HepG2 (cell line): ENCODE results near the gene SEC31B. TPM values are rescaled to one million over a fixed set of nuclear protein-coding genes. Genes with fewer than 3 reads are reported as not detected.

Experiments
- AHR ChIP-seq: IDR thresholded peaks from 2 replicates; pipeline ENCODE4 v1.6.1; 2018; ENCODE audit warnings: missing genetic modification reagents, missing compliant biosample characterization
- ARID2 ChIP-seq: sonication (generic); formaldehyde crosslinking; IDR thresholded peaks from 2 replicates; pipeline ENCODE4 v1.8.1; 2022; ENCODE audit warnings: mild to moderate bottlenecking, missing genetic modification reagents, borderline replicate concordance
- ASH2L ChIP-seq: fragments of 300-600, 200-600 bp; sonication (generic); IDR thresholded peaks from 2 replicates; pipeline ENCODE4 v1.7.0; 2017; ENCODE audit warnings: low read depth, mild to moderate bottlenecking, moderate library complexity, mixed read lengths, low read length; ENCODE audit not compliant: insufficient read length
- CREB1 ChIP-seq, 2 experiments: fragments of 450-650 bp in 1 of 2; IDR thresholded peaks; 2 replicates each; pipeline ENCODE4 v1.6.1; 2016 to 2017; ENCODE audit warnings: control low read depth in 1 of 2, mild to moderate bottlenecking in 1 of 2, missing compliant biosample characterization in 1 of 2, missing genetic modification characterization in 1 of 2
- EHMT2 ChIP-seq: fragments of 200-600 bp; sonication (generic); IDR thresholded peaks from 2 replicates; pipeline ENCODE4 v1.7.0; 2017; ENCODE audit warnings: antibody characterized with exemption, low read depth, low read length, borderline replicate concordance
- FOXC1 ChIP-seq: sonication (generic); formaldehyde crosslinking; IDR thresholded peaks from 2 replicates; pipeline ENCODE4 v1.8.0; 2022; ENCODE audit warnings: mild to moderate bottlenecking, missing genetic modification reagents, borderline replicate concordance
- HIVEP1 ChIP-seq: sonication (generic); formaldehyde crosslinking; IDR thresholded peaks from 2 replicates; pipeline ENCODE4 v1.4.0; 2020; ENCODE audit warnings: mild to moderate bottlenecking, missing genetic modification reagents
- HNF4G ChIP-seq, 2 experiments: sonication (generic) in 1 of 2; formaldehyde crosslinking in 1 of 2; IDR thresholded peaks; 2 replicates each; pipeline versions ENCODE4 v1.4.0 to v1.6.1; 2011 to 2020; ENCODE audit warnings: borderline replicate concordance in 2 of 2, low read depth in 2 of 2, mild to moderate bottlenecking in 2 of 2, low read length in 1 of 2, missing genetic modification reagents in 1 of 2, moderate library complexity in 1 of 2
- KDM6A ChIP-seq: IDR thresholded peaks from 2 replicates; pipeline ENCODE4 v1.6.1; 2016; ENCODE audit warnings: low read depth
- MXI1 ChIP-seq: IDR thresholded peaks from 3 replicates; pipeline ENCODE4 v1.6.1; 2012; ENCODE audit warnings: low read depth, low read length, inconsistent platforms, borderline replicate concordance
- PCBP1 ChIP-seq: fragments of 200-400 bp; formaldehyde crosslinking; IDR thresholded peaks from 2 replicates; pipeline ENCODE4 v1.6.1; 2017; ENCODE audit warnings: mild to moderate bottlenecking, low read depth, low read length, borderline replicate concordance
- PCBP2 ChIP-seq: fragments of 200-400 bp; formaldehyde crosslinking; optimal IDR thresholded peaks from 2 replicates; pipeline ENCODE3; 2018; ENCODE audit warnings: low read length, low read depth; ENCODE audit not compliant: poor library complexity, severe bottlenecking
- PHF5A ChIP-seq: IDR thresholded peaks from one replicate; pipeline ENCODE4 v1.6.1; 2018; ENCODE audit warnings: low read depth, missing genetic modification reagents; ENCODE audit not compliant: unreplicated experiment
- POLR2G ChIP-seq: fragments of 200-400 bp; formaldehyde crosslinking; IDR thresholded peaks from 2 replicates; pipeline ENCODE4 v1.6.1; 2018; ENCODE audit warnings: mild to moderate bottlenecking, low read depth, low read length, moderate library complexity
- RBAK ChIP-seq: sonication (generic); formaldehyde crosslinking; IDR thresholded peaks from 2 replicates; pipeline ENCODE4 v1.5.1; 2020; ENCODE audit warnings: mild to moderate bottlenecking, missing genetic modification reagents
- RCOR2 ChIP-seq: IDR thresholded peaks from 2 replicates; pipeline ENCODE4 v1.6.1; 2016; ENCODE audit warnings: missing biosample characterization, missing genetic modification reagents
- SPEN ChIP-seq: sonication (generic); formaldehyde crosslinking; IDR thresholded peaks from 2 replicates; pipeline ENCODE4 v1.5.1; 2020; ENCODE audit warnings: low read depth, mild to moderate bottlenecking, missing genetic modification reagents
- ZNF431 ChIP-seq: sonication (generic); formaldehyde crosslinking; IDR thresholded peaks from 2 replicates; pipeline ENCODE4 v1.9.0; 2022; ENCODE audit warnings: missing genetic modification reagents, low read depth, mild to moderate bottlenecking, borderline replicate concordance
- ZNF441 ChIP-seq: sonication (generic); formaldehyde crosslinking; IDR thresholded peaks from 2 replicates; pipeline ENCODE4 v1.7.0; 2021; ENCODE audit warnings: missing genetic modification reagents, borderline replicate concordance
- ZNF549 ChIP-seq: sonication (generic); formaldehyde crosslinking; IDR thresholded peaks from 2 replicates; pipeline ENCODE4 v1.5.0; 2020; ENCODE audit warnings: missing genetic modification reagents
- ZNF556 ChIP-seq: sonication (generic); formaldehyde crosslinking; IDR thresholded peaks from 2 replicates; pipeline ENCODE4 v1.4.0; 2020; ENCODE audit warnings: mild to moderate bottlenecking, missing genetic modification reagents, borderline replicate concordance
- ZNF792 ChIP-seq: IDR thresholded peaks from 2 replicates; pipeline ENCODE4 v1.6.1; 2016
- polyA plus RNA-seq, 8 experiments: library from polyadenylated mRNA; depleted of rRNA in 3 of 8; stranded (reverse) in 7 of 8; unstranded in 1 of 8; fragments of >200 nt; fragmentation: Illumina TruSeq in 4 of 8; extraction: Trizol in 4 of 8; gene quantifications; 2 replicates each; pipeline versions ENCODE4 v1.2.1 to v1.2.3, GENCODE V29; 2011 to 2016; ENCODE audit warnings: low read depth in 4 of 8, missing spikeins in 1 of 8, mixed read lengths in 1 of 8; ENCODE audit not compliant: insufficient read depth in 1 of 8
- total RNA-seq, 5 experiments: library from RNA; depleted of rRNA; stranded (reverse); fragments of >200 nt; fragmentation: Illumina TruSeq; extraction: Trizol; gene quantifications; 2 replicates each; pipeline ENCODE4 v1.2.3, GENCODE V29; 2016; ENCODE audit warnings: low read depth in 1 of 5
- TF ChIP-seq, protein P1 (sequence below): sonication (generic); formaldehyde crosslinking; IDR thresholded peaks from 2 replicates; pipeline ENCODE4 v1.4.0; 2020; ENCODE audit warnings: missing genetic modification reagents, mild to moderate bottlenecking, borderline replicate concordance
- TF ChIP-seq, protein P2 (sequence below): sonication (generic); formaldehyde crosslinking; IDR thresholded peaks from 2 replicates; pipeline ENCODE4 v1.8.0; 2022; ENCODE audit warnings: low read depth, missing genetic modification reagents

Gene SEC31B
- total and polyA plus RNA-seq, 2 of the 13 experiments (the other 11 are each of a cell fraction or from before 2014, with no cell fraction given): 2.0 to 8.3 TPM

DNA sequence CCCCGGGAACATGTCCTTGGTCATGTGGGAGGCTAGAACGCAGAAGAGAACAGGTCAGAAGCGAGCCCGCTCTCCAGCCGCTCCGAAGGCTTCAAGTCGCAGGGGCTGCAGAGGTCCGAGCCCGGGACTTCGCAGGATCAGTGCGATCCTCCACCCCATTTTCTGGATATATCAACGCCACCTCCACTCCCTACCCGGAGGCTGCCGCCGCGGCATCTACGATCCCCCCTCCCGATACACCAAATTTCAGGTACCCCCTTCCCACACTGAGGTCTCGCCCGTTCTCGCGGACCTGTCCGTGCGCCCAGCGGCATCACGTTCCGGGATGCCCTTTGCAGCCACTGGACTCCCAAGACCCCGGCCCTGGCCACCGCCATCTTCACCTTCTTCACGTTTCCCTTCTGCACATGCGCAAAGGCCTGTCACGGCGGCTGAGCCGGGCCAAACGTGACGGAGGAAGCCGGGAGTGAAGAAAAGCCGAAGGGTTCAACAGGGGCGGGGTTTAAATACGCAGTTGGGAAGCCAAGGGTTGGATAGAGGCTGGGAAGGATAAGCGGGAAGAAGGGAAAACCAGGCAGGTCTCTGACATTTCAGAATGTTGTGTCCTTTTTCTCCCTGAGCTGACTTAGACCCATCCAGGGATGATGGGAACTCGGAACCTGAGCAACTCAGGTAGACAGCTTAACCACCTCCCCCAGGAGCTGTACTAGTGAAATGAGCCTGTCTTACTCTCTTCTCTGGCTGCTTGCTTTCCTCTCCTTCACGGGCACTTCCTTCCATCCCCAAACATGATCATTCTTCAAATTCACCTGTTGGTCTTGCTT, 10.0 kb upstream of the SEC31B start, which contains the start of gene NDUFB8 (continued):
- TF ChIP-seq RBAK (0 out of 2 replicates have a peak, but pooled peaks have one; percentile 35), PCBP1 (0 out of 2 replicates have a peak, but pooled peaks have one; percentile 49), POLR2G (peak; percentile 88), KDM6A (CRISPR knock-in tag) (no peak), ZNF549 (CRISPR knock-in tag) (no peak), HNF4G (IDR thresholded peaks at IDR 0.05; ENCODE audit: borderline replicate concordance, low read depth, low read length) (no peak), HNF4G (CRISPR knock-in tag; IDR thresholded peaks at IDR 0.05; ENCODE audit: borderline replicate concordance, low read depth) (0 out of 2 replicates have a peak, but pooled peaks have one; percentile 9), ARID2 (CRISPR knock-in tag) (no peak; the same call in 1 of the 2 replicates), ZNF792 (CRISPR knock-in tag) (0 out of 2 replicates have a peak, but pooled peaks have one; percentile 18), ZNF556 (CRISPR knock-in tag) (peak; percentile 56; the same call in 1 of the 2 replicates), AHR (CRISPR knock-in tag) (0 out of 2 replicates have a peak, but pooled peaks have one; percentile 16), EHMT2 (no peak), ZNF431 (CRISPR knock-in tag) (peak; percentile 75; the same call in 1 of the 2 replicates), ASH2L (peak; percentile 80), PCBP2 (no peak), MXI1 (no peak), SPEN (CRISPR knock-in tag) (peak; percentile 69; the same call in 1 of the 2 replicates), CREB1 (IDR thresholded peaks at IDR 0.05) (peak; percentile 43; the same call in 1 of the 2 replicates), CREB1 (CRISPR knock-in tag; IDR thresholded peaks at IDR 0.05) (peak; percentile 80), ZNF441 (CRISPR knock-in tag) (peak; percentile 39; the same call in 1 of the 2 replicates), FOXC1 (CRISPR knock-in tag) (peak; percentile 57; the same call in 1 of the 2 replicates), HIVEP1 (CRISPR knock-in tag) (no peak), RCOR2 (no peak), PHF5A (CRISPR knock-in tag) (no peak)
- TF ChIP-seq, protein P1, sequence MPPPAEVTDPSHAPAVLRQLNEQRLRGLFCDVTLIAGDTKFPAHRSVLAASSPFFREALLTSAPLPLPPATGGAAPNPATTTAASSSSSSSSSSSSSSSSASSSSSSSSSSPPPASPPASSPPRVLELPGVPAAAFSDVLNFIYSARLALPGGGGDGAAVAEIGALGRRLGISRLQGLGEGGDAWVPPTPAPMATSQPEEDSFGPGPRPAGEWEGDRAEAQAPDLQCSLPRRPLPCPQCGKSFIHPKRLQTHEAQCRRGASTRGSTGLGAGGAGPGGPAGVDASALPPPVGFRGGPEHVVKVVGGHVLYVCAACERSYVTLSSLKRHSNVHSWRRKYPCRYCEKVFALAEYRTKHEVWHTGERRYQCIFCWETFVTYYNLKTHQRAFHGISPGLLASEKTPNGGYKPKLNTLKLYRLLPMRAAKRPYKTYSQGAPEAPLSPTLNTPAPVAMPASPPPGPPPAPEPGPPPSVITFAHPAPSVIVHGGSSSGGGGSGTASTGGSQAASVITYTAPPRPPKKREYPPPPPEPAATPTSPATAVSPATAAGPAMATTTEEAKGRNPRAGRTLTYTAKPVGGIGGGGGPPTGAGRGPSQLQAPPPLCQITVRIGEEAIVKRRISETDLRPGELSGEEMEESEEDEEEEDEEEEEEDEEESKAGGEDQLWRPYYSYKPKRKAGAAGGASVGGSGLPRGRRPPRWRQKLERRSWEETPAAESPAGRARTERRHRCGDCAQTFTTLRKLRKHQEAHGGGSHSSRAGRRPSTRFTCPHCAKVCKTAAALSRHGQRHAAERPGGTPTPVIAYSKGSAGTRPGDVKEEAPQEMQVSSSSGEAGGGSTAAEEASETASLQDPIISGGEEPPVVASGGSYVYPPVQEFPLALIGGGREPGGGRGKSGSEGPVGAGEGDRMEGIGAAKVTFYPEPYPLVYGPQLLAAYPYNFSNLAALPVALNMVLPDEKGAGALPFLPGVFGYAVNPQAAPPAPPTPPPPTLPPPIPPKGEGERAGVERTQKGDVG: no peak
- TF ChIP-seq, protein P2, sequence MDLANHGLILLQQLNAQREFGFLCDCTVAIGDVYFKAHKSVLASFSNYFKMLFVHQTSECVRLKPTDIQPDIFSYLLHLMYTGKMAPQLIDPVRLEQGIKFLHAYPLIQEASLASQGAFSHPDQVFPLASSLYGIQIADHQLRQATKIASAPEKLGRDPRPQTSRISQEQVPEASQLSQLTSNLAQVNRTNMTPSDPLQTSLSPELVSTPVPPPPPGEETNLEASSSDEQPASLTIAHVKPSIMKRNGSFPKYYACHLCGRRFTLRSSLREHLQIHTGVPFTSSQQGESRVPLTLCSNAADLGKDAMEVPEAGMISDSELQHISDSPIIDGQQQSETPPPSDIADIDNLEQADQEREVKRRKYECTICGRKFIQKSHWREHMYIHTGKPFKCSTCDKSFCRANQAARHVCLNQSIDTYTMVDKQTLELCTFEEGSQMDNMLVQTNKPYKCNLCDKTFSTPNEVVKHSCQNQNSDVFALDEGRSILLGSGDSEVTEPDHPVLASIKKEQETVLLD (CRISPR knock-in tag): peak; percentile 30; the same call in 1 of the 2 replicates
